ENCODE results near the gene EIF2D. TPM values are rescaled to one million over a fixed set of nuclear protein-coding genes. Genes with fewer than 3 reads are reported as not detected.
A peak's percentile ranks its signal among the peaks of the same experiment; 100 is the strongest.

The EIF2D gene
- total and polyA plus RNA-seq, 2 of the 13 experiments (the other 11 are each of a cell fraction or from before 2014, with no cell fraction given), result 45.1 to 64.9 TPM

DNA sequence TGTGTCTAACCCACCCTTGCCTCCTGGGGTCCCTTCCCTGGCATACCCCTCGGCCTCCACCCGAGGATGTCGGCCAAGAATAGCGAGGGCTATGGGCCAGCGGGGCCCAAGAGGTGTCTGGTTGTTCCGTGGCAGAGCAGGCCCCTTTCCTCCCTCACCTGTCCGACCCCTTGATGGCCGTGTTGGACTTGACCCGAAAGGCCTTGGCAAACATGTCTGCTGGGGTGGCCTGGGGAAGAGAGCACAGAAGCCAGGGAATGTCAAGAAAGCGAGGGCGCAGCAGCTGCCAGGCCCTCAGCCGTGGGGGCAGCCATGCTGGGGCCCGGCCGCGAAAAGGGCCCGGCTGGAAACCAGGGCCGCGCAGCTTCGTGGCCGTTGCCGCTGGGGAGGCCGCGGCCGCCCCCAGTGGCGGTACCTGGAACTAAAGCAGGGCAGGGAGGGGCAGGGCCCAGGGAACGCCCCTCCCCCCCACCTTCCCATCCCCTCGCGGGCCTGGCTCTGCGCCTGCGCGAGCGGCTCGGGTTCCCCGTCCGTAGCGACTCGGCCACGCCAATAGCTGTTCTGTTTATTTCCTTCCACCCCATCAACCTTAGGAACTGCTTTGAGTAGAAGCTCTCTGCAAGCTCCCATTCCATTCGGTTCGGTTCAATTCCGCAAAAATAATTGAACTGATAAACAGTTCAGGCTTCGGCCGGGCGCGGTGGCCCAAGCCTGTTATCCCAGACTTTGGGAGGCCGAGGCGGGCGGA lies at the start of gene EIF2D (continued):
- TF ChIP-seq, protein P1, sequence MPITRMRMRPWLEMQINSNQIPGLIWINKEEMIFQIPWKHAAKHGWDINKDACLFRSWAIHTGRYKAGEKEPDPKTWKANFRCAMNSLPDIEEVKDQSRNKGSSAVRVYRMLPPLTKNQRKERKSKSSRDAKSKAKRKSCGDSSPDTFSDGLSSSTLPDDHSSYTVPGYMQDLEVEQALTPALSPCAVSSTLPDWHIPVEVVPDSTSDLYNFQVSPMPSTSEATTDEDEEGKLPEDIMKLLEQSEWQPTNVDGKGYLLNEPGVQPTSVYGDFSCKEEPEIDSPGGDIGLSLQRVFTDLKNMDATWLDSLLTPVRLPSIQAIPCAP (CRISPR knock-in tag; IDR thresholded peaks at IDR 0.05; ENCODE audit: low read depth), result peak; percentile 78
- TF ChIP-seq ZNF772 (CRISPR knock-in tag; IDR thresholded peaks at IDR 0.05) (peak; percentile 97), TSC22D2 (CRISPR knock-in tag; IDR thresholded peaks at IDR 0.05; ENCODE audit: borderline replicate concordance) (peak; percentile 97; the same call in 1 of the 2 replicates), MTA1 (CRISPR knock-in tag; IDR thresholded peaks at IDR 0.05; ENCODE audit: borderline replicate concordance) (peak; percentile 96), ZNF652 (CRISPR knock-in tag; IDR thresholded peaks at IDR 0.05; ENCODE audit: borderline replicate concordance, low read depth) (no peak), POLR2A (IDR thresholded peaks at IDR 0.05; ENCODE audit: insufficient read depth in 1 of 2, low read depth in 2 of 2, low read length in 2 of 2) (peak; percentile 88 to 96), ZBTB42 (CRISPR knock-in tag; IDR thresholded peaks at IDR 0.05) (no peak; the same call in 1 of the 2 replicates), JUND (CRISPR knock-in tag; IDR thresholded peaks at IDR 0.05) (no peak), ZFP62 (CRISPR knock-in tag; IDR thresholded peaks at IDR 0.05) (no peak)
- TF ChIP-seq, protein P2, sequence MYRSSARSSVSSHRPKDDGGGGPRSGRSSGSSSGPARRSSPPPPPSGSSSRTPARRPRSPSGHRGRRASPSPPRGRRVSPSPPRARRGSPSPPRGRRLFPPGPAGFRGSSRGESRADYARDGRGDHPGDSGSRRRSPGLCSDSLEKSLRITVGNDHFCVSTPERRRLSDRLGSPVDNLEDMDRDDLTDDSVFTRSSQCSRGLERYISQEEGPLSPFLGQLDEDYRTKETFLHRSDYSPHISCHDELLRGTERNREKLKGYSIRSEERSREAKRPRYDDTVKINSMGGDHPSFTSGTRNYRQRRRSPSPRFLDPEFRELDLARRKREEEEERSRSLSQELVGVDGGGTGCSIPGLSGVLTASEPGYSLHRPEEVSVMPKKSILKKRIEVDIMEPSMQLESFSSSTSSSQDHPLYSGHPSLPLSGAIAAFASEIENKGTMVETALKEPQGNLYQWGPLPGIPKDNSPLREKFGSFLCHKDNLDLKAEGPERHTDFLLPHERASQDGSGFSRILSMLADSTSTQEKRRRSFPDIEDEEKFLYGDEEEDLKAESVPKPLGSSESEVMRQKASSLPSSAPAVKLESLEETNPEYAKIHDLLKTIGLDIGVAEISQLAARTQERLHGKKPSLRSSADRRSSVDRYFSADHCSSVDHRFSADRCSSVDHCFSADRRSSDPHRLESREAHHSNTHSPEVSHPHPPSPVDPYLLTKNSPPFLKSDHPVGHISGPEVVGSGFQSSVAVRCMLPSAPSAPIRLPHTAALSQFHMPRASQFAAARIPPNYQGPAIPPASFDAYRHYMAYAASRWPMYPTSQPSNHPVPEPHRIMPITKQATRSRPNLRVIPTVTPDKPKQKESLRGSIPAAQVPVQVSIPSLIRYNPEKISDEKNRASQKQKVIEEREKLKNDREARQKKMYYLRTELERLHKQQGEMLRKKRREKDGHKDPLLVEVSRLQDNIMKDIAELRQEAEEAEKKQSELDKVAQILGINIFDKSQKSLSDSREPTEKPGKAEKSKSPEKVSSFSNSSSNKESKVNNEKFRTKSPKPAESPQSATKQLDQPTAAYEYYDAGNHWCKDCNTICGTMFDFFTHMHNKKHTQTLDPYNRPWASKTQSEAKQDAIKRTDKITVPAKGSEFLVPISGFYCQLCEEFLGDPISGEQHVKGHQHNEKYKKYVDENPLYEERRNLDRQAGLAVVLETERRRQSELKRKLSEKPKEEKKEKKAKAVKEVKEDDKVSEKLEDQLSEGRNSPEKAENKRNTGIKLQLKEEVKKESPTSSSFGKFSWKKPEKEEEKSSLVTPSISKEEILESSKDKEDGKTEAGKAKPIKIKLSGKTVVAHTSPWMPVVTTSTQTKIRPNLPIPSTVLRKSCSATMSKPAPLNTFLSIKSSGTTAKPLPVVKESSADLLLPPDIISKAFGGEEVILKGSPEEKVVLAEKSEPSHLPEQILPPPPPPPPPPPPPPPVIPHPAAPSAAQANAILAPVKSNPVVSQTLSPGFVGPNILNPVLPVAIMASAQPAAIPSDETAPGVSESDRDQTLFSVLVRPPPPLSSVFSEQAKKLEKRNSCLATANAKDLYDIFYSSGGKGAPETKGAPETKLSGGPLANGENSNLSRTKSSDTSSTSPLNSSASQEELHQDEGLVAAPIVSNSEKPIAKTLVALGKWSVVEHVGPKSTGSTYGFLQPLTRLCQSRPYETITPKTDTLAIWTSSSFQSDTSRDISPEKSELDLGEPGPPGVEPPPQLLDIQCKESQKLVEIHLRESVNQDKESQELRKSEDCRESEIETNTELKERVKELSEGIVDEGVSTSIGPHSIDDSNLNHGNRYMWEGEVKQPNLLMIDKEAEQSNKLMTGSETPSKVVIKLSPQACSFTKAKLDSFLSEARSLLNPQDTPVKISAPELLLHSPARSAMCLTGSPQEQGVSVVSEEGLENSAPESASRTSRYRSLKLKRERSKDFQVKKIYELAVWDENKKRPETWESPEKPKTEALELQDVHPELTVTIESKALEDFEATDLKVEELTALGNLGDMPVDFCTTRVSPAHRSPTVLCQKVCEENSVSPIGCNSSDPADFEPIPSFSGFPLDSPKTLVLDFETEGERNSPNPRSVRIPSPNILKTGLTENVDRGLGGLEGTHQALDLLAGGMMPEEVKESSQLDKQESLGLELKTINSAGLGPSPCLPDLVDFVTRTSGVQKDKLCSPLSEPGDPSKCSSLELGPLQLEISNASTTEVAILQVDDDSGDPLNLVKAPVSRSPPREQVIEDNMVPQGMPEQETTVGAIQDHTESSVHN (CRISPR knock-in tag; IDR thresholded peaks at IDR 0.05), result peak; percentile 69
- TF ChIP-seq, protein P3, sequence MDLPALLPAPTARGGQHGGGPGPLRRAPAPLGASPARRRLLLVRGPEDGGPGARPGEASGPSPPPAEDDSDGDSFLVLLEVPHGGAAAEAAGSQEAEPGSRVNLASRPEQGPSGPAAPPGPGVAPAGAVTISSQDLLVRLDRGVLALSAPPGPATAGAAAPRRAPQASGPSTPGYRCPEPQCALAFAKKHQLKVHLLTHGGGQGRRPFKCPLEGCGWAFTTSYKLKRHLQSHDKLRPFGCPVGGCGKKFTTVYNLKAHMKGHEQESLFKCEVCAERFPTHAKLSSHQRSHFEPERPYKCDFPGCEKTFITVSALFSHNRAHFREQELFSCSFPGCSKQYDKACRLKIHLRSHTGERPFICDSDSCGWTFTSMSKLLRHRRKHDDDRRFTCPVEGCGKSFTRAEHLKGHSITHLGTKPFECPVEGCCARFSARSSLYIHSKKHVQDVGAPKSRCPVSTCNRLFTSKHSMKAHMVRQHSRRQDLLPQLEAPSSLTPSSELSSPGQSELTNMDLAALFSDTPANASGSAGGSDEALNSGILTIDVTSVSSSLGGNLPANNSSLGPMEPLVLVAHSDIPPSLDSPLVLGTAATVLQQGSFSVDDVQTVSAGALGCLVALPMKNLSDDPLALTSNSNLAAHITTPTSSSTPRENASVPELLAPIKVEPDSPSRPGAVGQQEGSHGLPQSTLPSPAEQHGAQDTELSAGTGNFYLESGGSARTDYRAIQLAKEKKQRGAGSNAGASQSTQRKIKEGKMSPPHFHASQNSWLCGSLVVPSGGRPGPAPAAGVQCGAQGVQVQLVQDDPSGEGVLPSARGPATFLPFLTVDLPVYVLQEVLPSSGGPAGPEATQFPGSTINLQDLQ (CRISPR knock-in tag; IDR thresholded peaks at IDR 0.05), result peak; percentile 93
- TF ChIP-seq, protein P4, sequence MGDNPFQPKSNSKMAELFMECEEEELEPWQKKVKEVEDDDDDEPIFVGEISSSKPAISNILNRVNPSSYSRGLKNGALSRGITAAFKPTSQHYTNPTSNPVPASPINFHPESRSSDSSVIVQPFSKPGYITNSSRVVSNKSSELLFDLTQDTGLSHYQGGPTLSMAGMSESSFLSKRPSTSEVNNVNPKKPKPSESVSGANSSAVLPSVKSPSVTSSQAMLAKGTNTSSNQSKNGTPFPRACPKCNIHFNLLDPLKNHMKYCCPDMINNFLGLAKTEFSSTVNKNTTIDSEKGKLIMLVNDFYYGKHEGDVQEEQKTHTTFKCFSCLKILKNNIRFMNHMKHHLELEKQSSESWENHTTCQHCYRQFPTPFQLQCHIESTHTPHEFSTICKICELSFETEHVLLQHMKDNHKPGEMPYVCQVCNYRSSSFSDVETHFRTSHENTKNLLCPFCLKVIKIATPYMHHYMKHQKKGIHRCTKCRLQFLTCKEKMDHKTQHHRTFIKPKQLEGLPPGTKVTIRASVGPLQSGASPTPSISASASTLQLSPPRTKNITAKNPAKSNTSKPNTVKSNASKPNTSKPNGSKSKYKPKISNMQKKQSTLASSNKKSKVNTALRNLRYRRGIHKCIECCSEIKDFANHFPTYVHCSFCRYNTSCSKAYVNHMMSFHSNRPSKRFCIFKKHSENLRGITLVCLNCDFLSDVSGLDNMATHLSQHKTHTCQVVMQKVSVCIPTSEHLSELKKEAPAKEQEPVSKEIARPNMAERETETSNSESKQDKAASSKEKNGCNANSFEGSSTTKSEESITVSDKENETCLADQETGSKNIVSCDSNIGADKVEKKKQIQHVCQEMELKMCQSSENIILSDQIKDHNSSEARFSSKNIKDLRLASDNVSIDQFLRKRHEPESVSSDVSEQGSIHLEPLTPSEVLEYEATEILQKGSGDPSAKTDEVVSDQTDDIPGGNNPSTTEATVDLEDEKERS (CRISPR knock-in tag; IDR thresholded peaks at IDR 0.05), result peak; percentile 64; the same call in 1 of the 2 replicates
- TF ChIP-seq, protein P5, sequence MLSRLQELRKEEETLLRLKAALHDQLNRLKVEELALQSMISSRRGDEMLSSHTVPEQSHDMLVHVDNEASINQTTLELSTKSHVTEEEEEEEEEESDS (CRISPR knock-in tag; IDR thresholded peaks at IDR 0.05; ENCODE audit: borderline replicate concordance), result no peak
